Measurements from ENCODE around the gene METTL26. TPM values are rescaled to one million over a fixed set of nuclear protein-coding genes. Genes with fewer than 3 reads are reported as not detected.

METTL26 gene
- polyA plus RNA-seq, 2 of the 4 experiments (the other 2 are of a cell fraction): 47.2 to 78.3 TPM

DNA sequence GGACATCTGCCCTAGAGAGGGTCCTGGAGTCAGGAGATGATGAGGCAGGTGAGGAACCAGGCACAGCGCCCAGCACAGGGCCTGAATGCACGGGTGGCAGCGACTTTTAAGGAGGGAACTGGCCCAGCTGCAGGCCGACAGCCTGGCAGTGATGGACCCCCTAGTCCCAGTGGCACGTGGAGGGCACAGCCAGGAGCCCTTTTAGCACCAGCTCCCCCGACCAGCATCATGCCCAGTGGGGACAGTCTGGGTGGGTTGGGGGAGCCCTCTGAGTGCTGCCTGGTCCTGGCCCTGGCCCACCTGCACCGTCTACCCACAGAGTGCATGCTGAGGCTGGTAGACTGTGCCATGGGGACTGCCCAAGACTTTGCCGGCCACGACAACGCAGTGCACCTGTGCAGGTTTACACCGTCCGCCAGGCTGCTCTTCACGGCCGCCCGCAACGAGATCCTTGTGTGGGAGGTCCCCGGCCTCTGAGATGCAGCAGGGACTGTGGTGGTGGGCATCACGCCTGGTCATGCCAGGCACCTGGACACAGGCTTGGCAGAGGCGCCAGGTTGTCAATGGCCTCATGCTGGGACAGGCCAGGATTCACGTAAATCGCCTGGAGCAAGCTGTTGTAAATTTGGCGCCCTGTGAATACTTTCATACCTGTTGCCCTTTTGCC, 31.1 kb upstream of the METTL26 start:
- H3K9me3 ChIP-seq: no peaks in the 10 kb centered on the region
- no peak for FAIRE-seq
- peak overlapping the region; percentile 35; the same call in 1 of the 3 replicates for H3K4me2 ChIP-seq
- ATAC-seq: peak in 1 of 2 experiments; percentile 1; a peak in 1 of 6 replicates
- no peak overlapping the region for H3K4me3 ChIP-seq
- ChIA-PET CTCF (interaction anchor here (0.6 to 13.5 kb wide), 21 partner anchors 9 to 113 kb away, joined by 3 to 105 read pairs (median 5); partner anchors contain the start of genes METTL26, RHBDL1, STUB1 and WDR24), POLR2A (no interaction called here)
- H3K27ac ChIP-seq: peak overlapping the region; percentile 90 to 93; a peak in 5 of 6 replicates
- H3K4me1 ChIP-seq: peaks cover 11% of the 10 kb centered on the region
- no peak for DNase-seq (ENCODE audit: low read depth in 1 of 2, low spot score in 1 of 2)
- no peak for TF ChIP-seq RAD21 (conservative IDR thresholded peaks at IDR 0.05 in 1 of 2, IDR thresholded peaks at IDR 0.05 in 1 of 2)
- no peak for TF ChIP-seq REST (IDR thresholded peaks at IDR 0.05)
- TF ChIP-seq KDM5A (IDR thresholded peaks at IDR 0.05): no peak
- no peak for TF ChIP-seq CHD4 (IDR thresholded peaks at IDR 0.05; ENCODE audit: borderline replicate concordance)
- TF ChIP-seq ZFP36 (IDR thresholded peaks at IDR 0.05; ENCODE audit: borderline replicate concordance, partially characterized antibody): no peak
- TF ChIP-seq RCOR1 (IDR thresholded peaks at IDR 0.05; ENCODE audit: low read depth, low read length): no peak
- no peak for TF ChIP-seq TFCP2L1 (CRISPR knock-in tag; IDR thresholded peaks at IDR 0.05)
- no peak for TF ChIP-seq NPAS2 (CRISPR knock-in tag; IDR thresholded peaks at IDR 0.05; ENCODE audit: borderline replicate concordance)
- TF ChIP-seq ELK1 (IDR thresholded peaks at IDR 0.05; ENCODE audit: low read depth, low read length): no peak
- TF ChIP-seq GATA3 (IDR thresholded peaks at IDR 0.05; ENCODE audit: borderline replicate concordance): no peak
- no peak for TF ChIP-seq KDM1A (IDR thresholded peaks at IDR 0.05; ENCODE audit: low read depth)
- TF ChIP-seq CTCF (IDR thresholded peaks at IDR 0.05): no peak
- no peak for TF ChIP-seq MYC (IDR thresholded peaks at IDR 0.05; ENCODE audit: borderline replicate concordance, low read length)
- TF ChIP-seq BCL3 (IDR thresholded peaks at IDR 0.05): no peak
- TF ChIP-seq ZC3H11A (IDR thresholded peaks at IDR 0.05): no peak
- no peak for TF ChIP-seq POLR2AphosphoS2 (conservative IDR thresholded peaks at IDR 0.05; ENCODE audit: low read length)
- TF ChIP-seq HOXA7 (CRISPR knock-in tag; IDR thresholded peaks at IDR 0.05): no peak
- TF ChIP-seq CHD2 (IDR thresholded peaks at IDR 0.05; ENCODE audit: low read length, partially characterized antibody): no peak
- TF ChIP-seq JUN (IDR thresholded peaks at IDR 0.05): no peak
- no peak for TF ChIP-seq ESRRA (IDR thresholded peaks at IDR 0.05; ENCODE audit: borderline replicate concordance, low read length)
- 82% methylated on average over 18 of the region's 22 CpGs for WGBS (ENCODE audit: missing lambda C conversion rate)

Measured in A549 (cell line).